Measurements from ENCODE around the gene TSPAN18.

TSPAN18 gene

DNA sequence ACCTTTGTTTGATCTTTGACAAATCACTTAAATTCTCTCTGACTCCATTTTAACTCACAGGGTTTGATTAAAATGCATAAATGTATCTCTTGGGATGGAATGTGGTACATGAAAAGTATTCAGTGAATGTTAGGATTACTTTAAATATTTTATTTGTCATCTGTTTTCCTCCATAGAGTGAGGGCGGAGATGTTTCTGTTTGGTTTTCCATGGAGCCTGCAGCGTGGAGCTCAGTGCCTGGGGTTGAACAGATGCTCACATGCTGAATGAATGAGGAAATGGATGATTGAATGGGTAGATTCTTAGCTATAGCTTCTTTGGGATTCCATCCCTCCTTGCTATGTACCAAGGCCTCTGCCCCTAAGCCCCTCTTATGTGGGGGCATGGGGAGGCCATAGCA lies 10.0 kb downstream of the TSPAN18 start (continued):
- TF ChIP-seq ZNF548 (tag by site-specific recombination; IDR thresholded peaks at IDR 0.05), result no peak
- TF ChIP-seq, protein P1, sequence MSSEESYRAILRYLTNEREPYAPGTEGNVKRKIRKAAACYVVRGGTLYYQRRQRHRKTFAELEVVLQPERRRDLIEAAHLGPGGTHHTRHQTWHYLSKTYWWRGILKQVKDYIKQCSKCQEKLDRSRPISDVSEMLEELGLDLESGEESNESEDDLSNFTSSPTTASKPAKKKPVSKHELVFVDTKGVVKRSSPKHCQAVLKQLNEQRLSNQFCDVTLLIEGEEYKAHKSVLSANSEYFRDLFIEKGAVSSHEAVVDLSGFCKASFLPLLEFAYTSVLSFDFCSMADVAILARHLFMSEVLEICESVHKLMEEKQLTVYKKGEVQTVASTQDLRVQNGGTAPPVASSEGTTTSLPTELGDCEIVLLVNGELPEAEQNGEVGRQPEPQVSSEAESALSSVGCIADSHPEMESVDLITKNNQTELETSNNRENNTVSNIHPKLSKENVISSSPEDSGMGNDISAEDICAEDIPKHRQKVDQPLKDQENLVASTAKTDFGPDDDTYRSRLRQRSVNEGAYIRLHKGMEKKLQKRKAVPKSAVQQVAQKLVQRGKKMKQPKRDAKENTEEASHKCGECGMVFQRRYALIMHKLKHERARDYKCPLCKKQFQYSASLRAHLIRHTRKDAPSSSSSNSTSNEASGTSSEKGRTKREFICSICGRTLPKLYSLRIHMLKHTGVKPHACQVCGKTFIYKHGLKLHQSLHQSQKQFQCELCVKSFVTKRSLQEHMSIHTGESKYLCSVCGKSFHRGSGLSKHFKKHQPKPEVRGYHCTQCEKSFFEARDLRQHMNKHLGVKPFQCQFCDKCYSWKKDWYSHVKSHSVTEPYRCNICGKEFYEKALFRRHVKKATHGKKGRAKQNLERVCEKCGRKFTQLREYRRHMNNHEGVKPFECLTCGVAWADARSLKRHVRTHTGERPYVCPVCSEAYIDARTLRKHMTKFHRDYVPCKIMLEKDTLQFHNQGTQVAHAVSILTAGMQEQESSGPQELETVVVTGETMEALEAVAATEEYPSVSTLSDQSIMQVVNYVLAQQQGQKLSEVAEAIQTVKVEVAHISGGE (tag by site-specific recombination; conservative IDR thresholded peaks at IDR 0.05; ENCODE audit: low read depth), result no peak
- no peak for TF ChIP-seq ZNF133 (tag by site-specific recombination; IDR thresholded peaks at IDR 0.05)
- TF ChIP-seq ZNF10 (tag by site-specific recombination; IDR thresholded peaks at IDR 0.05), result no peak
- no peak for TF ChIP-seq ZNF302 (tag by site-specific recombination; IDR thresholded peaks at IDR 0.05; ENCODE audit: low read depth)

DNA sequence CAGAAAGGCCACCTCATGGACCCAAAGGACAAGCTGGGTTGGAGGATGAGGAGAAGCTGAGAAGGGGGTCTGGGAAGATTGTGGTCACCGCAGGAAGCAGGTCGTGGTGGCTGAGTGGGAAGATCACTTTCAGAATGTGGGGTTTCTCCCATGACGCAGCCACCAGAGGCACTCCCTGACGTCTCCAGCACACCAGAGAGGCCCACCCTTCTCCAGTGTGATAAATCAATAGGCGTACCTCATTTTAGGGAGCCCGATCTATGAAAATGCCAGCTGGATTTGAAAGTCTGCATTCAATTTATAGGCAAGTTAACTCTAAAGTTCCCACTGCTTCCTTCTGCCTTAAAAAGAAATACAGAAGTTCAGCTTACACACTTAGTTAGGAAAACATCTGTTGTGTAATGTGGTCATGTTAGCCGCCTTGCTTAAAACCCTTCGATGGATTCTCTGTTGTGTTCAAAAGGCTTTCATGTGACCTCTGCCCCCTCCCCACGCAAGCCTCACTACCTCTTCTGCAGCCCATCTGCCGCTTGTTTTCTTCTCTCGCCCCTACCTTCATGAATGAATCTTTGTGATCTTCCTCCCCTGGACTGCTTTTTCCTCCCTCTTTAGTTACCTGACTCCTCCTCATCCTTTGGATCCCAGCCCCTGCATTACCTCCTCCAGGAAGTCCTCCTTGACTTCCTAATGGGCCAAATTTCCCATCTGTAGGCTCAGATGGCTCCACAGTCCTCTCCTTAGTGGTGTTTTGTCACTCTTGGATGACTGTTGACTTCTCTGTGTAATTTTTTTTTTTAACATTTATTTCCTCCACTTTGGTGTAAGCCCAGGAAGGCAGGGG lies 10.7 kb downstream of the TSPAN18 start:
- POLR2A ChIA-PET, result no interaction called here
- TF ChIP-seq ZBTB7A (tag by site-specific recombination; IDR thresholded peaks at IDR 0.05; ENCODE audit: low read depth), result no peak
- TF ChIP-seq, protein P2, sequence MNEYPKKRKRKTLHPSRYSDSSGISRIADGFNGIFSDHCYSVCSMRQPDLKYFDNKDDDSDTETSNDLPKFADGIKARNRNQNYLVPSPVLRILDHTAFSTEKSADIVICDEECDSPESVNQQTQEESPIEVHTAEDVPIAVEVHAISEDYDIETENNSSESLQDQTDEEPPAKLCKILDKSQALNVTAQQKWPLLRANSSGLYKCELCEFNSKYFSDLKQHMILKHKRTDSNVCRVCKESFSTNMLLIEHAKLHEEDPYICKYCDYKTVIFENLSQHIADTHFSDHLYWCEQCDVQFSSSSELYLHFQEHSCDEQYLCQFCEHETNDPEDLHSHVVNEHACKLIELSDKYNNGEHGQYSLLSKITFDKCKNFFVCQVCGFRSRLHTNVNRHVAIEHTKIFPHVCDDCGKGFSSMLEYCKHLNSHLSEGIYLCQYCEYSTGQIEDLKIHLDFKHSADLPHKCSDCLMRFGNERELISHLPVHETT (tag by site-specific recombination; IDR thresholded peaks at IDR 0.05), result no peak
- no peak for TF ChIP-seq ZNF670 (tag by site-specific recombination; IDR thresholded peaks at IDR 0.05; ENCODE audit: low read depth)
- no peak for TF ChIP-seq ZNF324 (tag by site-specific recombination; IDR thresholded peaks at IDR 0.05)
- no peak for TF ChIP-seq ZNF423 (tag by site-specific recombination; IDR thresholded peaks at IDR 0.05)
- TF ChIP-seq ZNF677 (tag by site-specific recombination; IDR thresholded peaks at IDR 0.05), result no peak
- TF ChIP-seq ZFP41 (tag by site-specific recombination; IDR thresholded peaks at IDR 0.05; ENCODE audit: borderline replicate concordance), result no peak
- no peak for TF ChIP-seq ZNF776 (tag by site-specific recombination; IDR thresholded peaks at IDR 0.05; ENCODE audit: borderline replicate concordance)
- no peak for TF ChIP-seq ZNF132 (tag by site-specific recombination; IDR thresholded peaks at IDR 0.05; ENCODE audit: borderline replicate concordance)
- TF ChIP-seq SCRT1 (tag by site-specific recombination; IDR thresholded peaks at IDR 0.05; ENCODE audit: borderline replicate concordance), result no peak
- TF ChIP-seq ZNF785 (tag by site-specific recombination; IDR thresholded peaks at IDR 0.05), result no peak
- TF ChIP-seq ZNF629 (tag by site-specific recombination; IDR thresholded peaks at IDR 0.05), result no peak
- TF ChIP-seq REPIN1 (tag by site-specific recombination; IDR thresholded peaks at IDR 0.05; ENCODE audit: low read depth), result no peak
- TF ChIP-seq, protein P3, sequence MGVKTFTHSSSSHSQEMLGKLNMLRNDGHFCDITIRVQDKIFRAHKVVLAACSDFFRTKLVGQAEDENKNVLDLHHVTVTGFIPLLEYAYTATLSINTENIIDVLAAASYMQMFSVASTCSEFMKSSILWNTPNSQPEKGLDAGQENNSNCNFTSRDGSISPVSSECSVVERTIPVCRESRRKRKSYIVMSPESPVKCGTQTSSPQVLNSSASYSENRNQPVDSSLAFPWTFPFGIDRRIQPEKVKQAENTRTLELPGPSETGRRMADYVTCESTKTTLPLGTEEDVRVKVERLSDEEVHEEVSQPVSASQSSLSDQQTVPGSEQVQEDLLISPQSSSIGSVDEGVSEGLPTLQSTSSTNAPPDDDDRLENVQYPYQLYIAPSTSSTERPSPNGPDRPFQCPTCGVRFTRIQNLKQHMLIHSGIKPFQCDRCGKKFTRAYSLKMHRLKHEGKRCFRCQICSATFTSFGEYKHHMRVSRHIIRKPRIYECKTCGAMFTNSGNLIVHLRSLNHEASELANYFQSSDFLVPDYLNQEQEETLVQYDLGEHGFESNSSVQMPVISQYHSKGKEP (tag by site-specific recombination; IDR thresholded peaks at IDR 0.05), result no peak
- no peak for TF ChIP-seq TCF7L2 (IDR thresholded peaks at IDR 0.05; ENCODE audit: borderline replicate concordance, low read depth, low read length)
- TF ChIP-seq ZNF514 (tag by site-specific recombination; IDR thresholded peaks at IDR 0.05), result no peak
- TF ChIP-seq, protein P4, sequence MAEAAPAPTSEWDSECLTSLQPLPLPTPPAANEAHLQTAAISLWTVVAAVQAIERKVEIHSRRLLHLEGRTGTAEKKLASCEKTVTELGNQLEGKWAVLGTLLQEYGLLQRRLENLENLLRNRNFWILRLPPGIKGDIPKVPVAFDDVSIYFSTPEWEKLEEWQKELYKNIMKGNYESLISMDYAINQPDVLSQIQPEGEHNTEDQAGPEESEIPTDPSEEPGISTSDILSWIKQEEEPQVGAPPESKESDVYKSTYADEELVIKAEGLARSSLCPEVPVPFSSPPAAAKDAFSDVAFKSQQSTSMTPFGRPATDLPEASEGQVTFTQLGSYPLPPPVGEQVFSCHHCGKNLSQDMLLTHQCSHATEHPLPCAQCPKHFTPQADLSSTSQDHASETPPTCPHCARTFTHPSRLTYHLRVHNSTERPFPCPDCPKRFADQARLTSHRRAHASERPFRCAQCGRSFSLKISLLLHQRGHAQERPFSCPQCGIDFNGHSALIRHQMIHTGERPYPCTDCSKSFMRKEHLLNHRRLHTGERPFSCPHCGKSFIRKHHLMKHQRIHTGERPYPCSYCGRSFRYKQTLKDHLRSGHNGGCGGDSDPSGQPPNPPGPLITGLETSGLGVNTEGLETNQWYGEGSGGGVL (tag by site-specific recombination; IDR thresholded peaks at IDR 0.05), result no peak
- no peak for TF ChIP-seq ZNF37A (tag by site-specific recombination; IDR thresholded peaks at IDR 0.05)
- TF ChIP-seq KLF1 (tag by site-specific recombination; IDR thresholded peaks at IDR 0.05), result no peak
- CTCF ChIA-PET, result interaction anchor here (0.6 to 1.9 kb wide), 5 partner anchors 26 to 644 kb away, joined by 4 to 14 read pairs (median 5); no protein-coding TSS in a partner anchor
- Histone ChIP-seq H3K4me1 (ENCODE audit: control insufficient read depth, insufficient read depth, low read length) (no peaks in the 10 kb centered on the region), H3K36me3 (ENCODE audit: control insufficient read depth in 2 of 2, insufficient read depth in 1 of 2, low read length in 2 of 2) (no peaks in the 10 kb centered on the region), H3K27ac (ENCODE audit: extremely low read depth, low read depth, low read length) (no peak overlapping the region), H3K9me3 (ENCODE audit: control insufficient read depth, insufficient read depth, low read depth, low read length) (no peaks in the 10 kb centered on the region), H3K4me3 (ENCODE audit: low read depth, low read length) (no peak overlapping the region)
